ENCODE results near the gene CHD5.

DNA sequence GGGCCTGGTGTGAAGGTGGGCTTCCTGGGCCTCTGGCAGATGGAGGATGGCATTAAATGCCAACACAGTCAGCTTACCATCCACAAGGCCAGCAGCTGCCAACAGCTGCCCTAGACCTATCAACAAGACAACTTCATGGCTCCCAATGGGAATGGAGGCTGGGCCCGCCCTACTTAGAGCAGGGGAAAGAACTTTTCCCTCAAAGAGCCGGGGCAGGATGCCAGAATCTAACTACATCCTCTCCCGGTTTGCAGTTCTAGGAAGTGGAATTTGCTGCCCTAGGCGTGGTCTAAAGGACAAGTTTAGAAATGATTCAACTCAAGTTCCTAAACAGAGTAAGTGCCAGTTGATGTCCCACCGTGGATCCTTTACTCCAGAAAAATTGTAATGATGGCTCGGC, 42.5 kb upstream of the CHD5 start:
- TF ChIP-seq, protein P1, sequence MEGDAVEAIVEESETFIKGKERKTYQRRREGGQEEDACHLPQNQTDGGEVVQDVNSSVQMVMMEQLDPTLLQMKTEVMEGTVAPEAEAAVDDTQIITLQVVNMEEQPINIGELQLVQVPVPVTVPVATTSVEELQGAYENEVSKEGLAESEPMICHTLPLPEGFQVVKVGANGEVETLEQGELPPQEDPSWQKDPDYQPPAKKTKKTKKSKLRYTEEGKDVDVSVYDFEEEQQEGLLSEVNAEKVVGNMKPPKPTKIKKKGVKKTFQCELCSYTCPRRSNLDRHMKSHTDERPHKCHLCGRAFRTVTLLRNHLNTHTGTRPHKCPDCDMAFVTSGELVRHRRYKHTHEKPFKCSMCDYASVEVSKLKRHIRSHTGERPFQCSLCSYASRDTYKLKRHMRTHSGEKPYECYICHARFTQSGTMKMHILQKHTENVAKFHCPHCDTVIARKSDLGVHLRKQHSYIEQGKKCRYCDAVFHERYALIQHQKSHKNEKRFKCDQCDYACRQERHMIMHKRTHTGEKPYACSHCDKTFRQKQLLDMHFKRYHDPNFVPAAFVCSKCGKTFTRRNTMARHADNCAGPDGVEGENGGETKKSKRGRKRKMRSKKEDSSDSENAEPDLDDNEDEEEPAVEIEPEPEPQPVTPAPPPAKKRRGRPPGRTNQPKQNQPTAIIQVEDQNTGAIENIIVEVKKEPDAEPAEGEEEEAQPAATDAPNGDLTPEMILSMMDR (IDR thresholded peaks at IDR 0.05 in 4 of 5, conservative IDR thresholded peaks at IDR 0.05 in 1 of 5) = no peak
- no peak for TF ChIP-seq POLR2A (IDR thresholded peaks at IDR 0.05)

Measured in gastrocnemius medialis (tissue), 4 donors.